Left renal pelvis (tissue), 4 donors: ENCODE measurements around the gene PCDHA13. TPM values are rescaled to one million over a fixed set of nuclear protein-coding genes. Genes with fewer than 3 reads are reported as not detected.
"Not testable (repeated sequence)": the region's sequence is repeated elsewhere in the genome, so short reads cannot be mapped to it uniquely, and the experiment has no call there.

Source experiments
- DNase-seq, 4 donors: peaks; one replicate each; pipeline ENCODE4 v3.0.0-alpha.2; 2013; ENCODE audit warnings: low read depth in 4 of 4, low spot score in 3 of 4
- polyA plus RNA-seq, 4 donors: library from polyadenylated mRNA; unstranded; fragments of 120-200 nt; gene quantifications; one replicate each; pipeline ENCODE4 v1.2.1, GENCODE V29; 2013; ENCODE audit not compliant: insufficient read length in 4 of 4

Gene PCDHA13, protein sequence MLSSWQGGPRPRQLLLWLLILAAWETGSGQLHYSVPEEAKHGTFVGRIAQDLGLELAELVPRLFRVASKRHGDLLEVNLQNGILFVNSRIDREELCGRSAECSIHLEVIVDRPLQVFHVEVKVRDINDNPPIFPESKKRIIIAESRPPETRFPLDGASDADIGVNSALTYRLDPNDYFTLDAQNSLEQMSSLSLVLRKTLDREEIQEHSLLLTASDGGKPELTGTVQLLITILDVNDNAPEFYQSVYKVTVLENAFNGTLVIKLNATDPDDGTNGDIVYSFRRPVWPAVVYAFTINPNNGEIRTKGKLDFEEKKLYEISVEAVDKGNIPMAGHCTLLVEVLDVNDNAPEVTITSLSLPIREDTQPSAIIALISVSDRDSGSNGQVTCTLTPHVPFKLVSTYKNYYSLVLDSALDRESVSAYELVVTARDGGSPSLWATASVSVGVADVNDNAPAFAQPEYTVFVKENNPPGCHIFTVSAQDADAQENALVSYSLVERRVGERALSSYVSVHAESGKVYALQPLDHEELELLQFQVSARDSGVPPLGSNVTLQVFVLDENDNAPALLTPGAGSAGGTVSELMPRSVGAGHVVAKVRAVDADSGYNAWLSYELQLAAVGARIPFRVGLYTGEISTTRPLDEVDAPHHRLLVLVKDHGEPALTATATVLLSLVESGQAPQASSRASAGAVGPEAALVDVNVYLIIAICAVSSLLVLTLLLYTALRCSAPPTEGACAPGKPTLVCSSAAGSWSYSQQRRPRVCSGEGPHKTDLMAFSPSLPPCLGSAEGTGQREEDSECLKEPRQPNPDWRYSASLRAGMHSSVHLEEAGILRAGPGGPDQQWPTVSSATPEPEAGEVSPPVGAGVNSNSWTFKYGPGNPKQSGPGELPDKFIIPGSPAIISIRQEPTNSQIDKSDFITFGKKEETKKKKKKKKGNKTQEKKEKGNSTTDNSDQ
- polyA plus RNA-seq, result under 1 TPM in 3 of 4 donors, not detected in 1; 0.07 to 0.33 (median 0.09) TPM

DNA sequence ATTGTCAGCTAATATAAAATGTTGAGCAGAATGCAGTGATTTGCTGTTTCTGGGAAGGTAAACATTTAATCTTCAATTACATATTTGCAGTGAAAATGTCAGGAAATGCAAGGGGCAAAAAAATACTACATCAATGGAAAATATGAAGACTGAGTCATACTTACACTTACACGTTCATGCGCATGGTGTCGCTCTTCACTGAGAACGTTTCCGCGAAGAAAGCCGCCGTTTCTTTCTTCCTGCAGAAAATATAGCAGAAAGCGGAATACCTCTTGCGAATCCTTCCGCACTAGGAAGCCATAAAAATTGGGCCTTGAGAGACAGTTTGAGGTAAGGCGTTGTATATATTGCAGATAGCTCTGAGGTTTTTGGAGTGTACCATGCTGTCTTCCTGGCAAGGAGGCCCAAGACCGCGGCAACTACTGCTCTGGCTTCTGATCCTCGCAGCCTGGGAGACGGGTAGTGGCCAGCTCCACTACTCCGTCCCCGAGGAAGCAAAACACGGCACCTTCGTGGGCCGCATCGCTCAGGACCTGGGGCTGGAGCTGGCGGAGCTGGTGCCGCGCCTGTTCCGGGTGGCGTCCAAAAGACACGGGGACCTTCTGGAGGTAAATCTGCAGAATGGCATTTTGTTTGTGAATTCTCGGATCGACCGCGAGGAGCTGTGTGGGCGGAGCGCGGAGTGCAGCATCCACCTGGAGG lies at the start of gene PCDHA13:
PCDHA13 (plus strand) TSS at position 236 of the 702 bp plus-strand sequence; CDS start at position 381, 145 bp downstream.
- DNase-seq, result no peak

DNA sequence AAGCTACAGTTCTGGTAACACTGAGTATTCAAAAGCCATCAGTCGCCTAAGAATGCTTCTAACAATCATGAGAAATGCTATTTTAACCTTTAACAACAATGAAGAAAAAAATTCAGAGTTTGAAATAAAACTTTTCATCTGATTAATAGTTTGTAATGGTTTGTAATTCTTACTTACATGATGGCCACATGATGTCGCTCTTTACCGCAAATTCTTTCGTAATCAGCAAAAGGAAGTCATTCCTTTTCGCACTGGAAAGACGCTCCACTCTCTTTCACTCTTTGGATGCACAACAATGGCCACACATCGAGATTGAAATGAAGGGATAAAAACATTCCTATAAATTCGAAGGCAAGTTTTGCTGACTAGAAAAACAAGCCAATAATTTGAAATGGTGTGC lies 47.9 kb upstream of the PCDHA13 start, which contains the start of gene PCDHA7:
PCDHA7 (plus strand) TSS at position 277 of the 400 bp plus-strand sequence; CDS start at position 392, 115 bp downstream.
- DNase-seq, result no peak

DNA sequence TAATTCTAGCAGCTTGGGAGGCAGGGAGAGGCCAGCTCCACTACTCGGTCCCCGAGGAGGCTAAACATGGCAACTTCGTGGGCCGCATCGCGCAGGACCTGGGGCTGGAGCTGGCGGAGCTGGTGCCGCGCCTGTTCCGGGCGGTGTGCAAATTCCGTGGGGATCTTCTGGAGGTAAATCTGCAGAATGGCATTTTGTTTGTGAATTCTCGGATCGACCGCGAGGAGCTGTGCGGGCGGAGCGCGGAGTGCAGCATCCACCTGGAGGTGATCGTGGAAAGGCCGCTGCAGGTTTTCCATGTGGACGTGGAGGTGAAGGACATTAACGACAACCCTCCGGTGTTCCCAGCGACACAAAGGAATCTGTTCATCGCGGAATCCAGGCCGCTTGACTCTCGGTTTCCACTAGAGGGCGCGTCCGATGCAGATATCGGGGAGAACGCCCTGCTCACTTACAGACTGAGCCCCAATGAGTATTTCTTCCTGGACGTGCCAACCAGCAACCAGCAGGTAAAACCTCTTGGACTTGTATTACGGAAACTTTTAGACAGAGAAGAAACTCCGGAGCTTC lies 47.4 kb upstream of the PCDHA13 start:
- DNase-seq, result not testable (repeated sequence)

DNA sequence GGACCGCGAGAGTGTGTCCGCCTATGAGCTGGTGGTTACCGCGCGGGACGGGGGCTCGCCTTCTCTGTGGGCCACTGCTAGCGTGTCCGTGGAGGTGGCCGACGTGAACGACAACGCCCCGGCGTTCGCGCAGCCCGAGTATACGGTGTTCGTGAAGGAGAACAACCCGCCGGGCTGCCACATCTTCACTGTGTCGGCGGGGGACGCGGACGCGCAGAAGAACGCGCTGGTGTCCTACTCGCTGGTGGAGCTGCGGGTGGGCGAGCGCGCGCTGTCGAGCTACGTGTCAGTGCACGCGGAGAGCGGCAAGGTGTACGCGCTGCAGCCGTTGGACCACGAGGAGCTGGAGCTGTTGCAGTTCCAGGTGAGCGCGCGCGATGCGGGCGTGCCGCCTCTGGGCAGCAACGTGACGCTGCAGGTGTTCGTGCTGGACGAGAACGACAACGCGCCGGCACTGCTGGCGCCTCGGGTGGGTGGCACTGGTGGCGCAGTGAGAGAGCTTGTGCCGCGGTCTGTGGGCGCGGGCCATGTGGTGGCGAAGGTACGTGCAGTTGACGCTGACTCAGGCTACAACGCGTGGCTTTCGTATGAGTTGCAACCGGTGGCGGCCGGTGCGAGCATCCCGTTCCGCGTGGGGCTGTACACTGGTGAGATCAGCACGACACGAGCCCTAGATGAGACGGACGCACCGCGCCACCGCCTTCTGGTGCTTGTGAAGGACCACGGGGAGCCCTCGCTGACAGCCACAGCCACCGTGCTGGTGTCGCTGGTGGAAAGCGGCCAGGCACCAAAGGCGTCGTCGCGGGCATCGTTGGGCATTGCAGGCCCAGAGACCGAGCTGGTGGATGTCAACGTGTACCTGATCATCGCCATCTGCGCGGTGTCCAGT lies 46.1 kb upstream of the PCDHA13 start:
- DNase-seq, result no peak

DNA sequence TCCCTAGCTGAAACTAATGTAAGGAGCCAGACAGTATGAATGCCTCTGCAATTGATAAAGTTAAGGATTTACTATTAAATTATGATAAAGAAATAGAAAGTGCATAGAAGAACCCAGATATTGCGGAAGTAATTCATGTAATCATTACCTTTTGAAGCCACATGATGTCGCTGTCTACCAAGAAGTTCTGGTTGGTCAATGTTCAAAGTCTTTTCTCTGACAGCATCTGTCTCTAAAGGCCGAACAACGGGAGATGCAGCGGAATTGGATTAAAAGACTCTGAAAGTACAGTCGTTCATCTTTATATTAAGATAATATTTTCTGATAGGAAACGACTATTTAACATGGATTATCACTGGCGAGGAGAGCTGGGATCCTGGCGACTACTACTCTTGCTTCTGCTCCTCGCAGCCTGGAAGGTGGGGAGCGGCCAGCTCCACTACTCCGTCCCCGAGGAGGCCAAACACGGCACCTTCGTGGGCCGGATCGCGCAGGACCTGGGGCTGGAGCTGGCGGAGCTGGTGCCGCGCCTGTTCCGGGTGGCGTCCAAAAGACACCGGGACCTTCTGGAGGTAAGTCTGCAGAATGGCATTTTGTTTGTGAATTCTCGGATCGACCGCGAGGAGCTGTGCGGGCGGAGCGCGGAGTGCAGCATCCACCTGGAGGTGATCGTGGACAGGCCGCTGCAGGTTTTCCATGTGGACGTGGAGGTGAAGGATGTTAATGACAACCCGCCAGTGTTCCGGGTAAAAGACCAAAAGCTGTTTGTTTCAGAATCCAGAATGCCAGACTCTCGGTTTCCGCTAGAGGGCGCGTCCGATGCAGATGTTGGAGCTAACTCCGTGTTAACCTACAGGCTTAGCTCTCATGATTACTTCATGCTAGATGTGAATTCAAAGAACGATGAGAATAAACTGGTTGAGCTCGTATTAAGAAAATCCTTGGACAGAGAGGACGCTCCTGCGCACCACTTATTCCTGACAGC lies 40.7 kb upstream of the PCDHA13 start, which contains the start of gene PCDHA8:
PCDHA8 (plus strand) TSS at position 210 of the 985 bp plus-strand sequence; CDS start at position 345, 135 bp downstream.
- no peak for DNase-seq

DNA sequence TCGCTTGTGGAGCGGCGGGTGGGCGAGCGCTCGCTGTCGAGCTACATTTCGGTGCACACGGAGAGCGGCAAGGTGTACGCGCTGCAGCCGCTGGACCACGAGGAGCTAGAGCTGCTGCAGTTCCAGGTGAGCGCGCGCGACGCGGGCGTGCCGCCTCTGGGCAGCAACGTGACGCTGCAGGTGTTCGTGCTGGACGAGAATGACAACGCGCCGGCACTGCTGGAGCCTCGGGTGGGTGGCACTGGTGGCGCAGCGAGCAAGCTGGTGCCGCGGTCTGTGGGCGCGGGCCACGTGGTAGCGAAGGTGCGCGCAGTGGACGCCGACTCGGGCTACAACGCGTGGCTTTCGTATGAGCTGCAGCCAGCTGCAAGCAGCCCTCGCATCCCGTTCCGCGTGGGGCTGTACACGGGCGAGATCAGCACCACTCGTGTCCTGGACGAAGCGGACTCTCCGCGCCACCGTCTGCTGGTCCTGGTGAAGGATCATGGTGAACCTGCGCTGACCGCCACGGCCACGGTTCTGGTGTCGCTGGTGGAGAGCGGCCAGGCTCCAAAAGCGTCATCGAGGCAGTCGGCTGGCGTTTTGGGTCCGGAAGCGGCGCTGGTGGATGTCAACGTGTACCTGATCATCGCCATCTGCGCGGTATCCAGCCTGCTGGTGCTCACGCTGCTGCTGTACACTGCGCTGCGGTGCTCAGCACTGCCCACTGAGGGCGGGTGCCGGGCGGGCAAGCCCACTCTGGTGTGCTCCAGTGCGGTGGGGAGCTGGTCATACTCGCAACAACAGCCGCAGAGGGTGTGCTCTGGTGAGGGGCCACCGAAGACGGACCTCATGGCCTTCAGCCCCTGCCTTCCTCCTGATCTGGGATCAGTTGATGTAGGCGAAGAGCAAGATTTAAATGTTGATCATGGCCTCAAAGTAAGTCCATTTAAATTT lies 38.9 kb upstream of the PCDHA13 start:
- no peak for DNase-seq

DNA sequence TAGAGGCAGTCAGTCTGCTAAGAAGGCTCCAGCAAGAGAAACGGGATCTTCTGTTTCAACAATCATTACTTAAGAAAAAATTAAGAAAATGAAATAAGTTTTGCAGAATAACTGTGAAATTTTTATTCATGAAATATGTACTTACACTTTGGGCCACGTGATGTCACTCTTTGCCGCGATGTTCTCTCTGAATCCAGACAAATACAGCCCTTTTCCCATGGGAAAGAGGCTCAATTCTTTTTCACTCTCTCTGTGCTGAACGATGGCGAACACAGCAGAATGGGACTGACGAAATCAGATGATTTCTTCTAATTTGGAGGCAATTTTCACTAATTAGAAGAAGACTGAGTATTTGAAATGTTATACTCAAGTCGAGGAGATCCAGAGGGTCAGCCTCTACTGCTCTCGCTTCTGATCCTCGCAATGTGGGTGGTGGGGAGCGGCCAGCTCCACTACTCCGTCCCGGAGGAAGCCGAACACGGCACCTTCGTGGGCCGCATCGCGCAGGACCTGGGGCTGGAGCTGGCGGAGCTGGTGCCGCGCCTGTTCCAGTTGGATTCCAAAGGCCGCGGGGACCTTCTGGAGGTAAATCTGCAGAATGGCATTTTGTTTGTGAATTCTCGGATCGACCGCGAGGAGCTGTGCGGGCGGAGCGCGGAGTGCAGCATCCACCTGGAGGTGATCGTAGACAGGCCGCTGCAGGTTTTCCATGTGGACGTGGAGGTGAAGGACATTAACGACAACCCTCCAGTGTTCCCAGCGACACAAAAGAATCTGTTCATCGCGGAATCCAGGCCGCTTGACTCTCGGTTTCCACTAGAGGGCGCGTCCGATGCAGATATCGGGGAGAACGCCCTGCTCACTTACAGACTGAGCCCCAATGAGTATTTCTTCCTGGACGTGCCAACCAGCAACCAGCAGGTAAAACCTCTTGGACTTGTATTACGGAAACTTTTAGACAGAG lies 33.5 kb upstream of the PCDHA13 start, which contains the start of gene PCDHA9:
PCDHA9 (plus strand) TSS at position 244 of the 964 bp plus-strand sequence; CDS start at position 358, 114 bp downstream.
- DNase-seq, result not testable (repeated sequence)

DNA sequence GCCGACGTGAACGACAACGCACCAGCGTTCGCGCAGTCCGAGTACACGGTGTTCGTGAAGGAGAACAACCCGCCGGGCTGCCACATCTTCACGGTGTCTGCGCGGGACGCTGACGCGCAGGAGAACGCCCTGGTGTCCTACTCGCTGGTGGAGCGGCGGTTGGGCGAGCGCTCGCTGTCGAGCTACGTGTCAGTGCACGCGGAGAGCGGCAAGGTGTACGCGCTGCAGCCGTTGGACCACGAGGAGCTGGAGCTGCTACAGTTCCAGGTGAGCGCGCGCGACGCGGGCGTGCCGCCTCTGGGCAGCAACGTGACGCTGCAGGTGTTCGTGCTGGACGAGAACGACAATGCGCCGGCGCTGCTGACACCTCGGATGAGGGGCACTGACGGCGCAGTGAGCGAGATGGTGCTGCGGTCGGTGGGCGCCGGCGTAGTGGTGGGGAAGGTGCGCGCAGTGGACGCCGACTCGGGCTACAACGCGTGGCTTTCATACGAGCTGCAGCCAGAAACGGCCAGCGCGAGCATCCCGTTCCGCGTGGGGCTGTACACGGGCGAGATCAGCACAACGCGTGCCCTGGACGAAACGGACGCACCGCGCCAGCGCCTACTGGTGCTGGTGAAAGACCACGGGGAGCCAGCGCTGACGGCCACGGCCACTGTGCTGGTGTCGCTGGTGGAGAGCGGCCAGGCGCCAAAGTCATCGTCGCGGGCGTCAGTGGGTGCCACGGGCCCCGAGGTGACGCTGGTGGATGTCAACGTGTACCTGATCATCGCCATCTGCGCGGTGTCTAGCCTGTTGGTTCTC lies 31.9 kb upstream of the PCDHA13 start:
- DNase-seq, result not testable (repeated sequence)

DNA sequence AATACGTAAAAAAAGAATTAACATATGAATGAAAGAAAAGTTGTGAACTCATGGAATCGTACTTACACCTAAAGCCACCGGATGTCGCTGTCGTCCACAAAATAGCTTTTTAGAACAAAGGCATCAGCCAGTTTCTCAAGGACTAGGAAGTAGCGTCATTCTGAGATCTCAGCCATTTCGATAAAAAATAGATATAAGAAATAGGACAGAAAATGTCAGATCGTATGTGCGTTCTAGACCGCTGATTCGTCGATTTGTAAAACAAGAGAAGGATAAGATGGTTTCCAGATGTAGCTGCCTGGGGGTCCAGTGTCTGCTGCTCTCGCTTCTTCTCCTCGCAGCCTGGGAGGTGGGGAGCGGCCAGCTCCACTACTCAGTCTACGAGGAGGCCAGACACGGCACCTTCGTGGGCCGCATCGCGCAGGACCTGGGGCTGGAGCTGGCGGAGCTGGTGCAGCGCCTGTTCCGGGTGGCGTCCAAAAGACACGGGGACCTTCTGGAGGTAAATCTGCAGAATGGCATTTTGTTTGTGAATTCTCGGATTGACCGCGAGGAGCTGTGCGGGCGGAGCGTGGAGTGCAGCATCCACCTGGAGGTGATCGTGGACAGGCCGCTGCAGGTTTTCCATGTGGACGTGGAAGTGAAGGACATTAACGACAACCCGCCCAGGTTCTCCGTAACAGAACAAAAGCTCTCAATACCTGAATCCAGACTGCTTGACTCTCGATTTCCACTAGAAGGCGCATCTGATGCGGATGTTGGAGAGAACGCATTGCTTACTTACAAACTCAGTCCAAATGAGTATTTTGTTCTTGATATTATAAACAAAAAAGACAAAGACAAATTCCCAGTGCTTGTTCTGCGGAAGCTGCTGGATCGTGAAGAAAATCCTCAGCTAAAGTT lies 25.9 kb upstream of the PCDHA13 start, which contains the start of gene PCDHA10:
PCDHA10 (plus strand) TSS at position 126 of the 903 bp plus-strand sequence; CDS start at position 278, 152 bp downstream.
- DNase-seq, result no peak

DNA sequence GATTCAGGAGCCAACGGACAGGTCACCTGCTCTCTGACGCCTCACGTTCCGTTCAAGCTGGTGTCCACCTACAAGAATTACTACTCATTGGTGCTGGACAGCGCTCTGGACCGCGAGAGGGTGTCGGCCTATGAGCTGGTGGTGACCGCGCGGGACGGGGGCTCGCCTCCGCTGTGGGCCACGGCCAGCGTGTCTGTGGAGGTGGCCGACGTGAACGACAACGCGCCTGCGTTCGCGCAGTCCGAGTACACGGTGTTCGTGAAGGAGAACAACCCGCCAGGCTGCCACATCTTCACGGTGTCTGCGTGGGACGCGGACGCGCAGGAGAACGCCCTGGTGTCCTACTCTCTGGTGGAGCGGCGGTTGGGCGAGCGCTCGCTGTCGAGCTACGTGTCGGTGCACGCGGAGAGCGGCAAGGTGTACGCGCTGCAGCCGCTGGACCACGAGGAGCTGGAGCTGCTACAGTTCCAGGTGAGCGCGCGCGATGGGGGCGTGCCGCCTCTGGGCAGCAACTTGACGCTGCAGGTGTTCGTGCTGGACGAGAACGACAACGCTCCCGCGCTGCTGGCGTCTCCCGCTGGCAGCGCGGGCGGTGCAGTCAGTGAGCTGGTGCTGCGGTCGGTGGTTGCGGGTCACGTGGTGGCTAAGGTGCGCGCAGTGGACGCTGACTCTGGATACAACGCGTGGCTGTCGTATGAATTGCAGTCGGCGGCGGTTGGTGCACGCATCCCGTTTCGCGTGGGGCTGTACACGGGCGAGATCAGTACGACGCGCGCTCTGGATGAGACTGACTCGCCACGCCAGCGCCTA lies 24.5 kb upstream of the PCDHA13 start:
- DNase-seq, result no peak

DNA sequence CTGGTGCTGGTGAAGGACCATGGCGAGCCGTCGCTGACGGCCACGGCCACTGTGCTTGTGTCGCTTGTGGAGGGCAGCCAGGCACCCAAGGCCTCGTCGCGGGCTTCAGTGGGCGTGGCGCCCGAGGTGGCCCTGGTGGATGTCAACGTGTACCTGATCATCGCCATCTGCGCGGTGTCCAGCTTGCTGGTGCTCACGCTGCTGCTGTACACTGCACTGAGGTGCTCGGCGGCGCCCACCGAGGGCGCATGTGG lies 24.0 kb upstream of the PCDHA13 start:
- no peak for DNase-seq

DNA sequence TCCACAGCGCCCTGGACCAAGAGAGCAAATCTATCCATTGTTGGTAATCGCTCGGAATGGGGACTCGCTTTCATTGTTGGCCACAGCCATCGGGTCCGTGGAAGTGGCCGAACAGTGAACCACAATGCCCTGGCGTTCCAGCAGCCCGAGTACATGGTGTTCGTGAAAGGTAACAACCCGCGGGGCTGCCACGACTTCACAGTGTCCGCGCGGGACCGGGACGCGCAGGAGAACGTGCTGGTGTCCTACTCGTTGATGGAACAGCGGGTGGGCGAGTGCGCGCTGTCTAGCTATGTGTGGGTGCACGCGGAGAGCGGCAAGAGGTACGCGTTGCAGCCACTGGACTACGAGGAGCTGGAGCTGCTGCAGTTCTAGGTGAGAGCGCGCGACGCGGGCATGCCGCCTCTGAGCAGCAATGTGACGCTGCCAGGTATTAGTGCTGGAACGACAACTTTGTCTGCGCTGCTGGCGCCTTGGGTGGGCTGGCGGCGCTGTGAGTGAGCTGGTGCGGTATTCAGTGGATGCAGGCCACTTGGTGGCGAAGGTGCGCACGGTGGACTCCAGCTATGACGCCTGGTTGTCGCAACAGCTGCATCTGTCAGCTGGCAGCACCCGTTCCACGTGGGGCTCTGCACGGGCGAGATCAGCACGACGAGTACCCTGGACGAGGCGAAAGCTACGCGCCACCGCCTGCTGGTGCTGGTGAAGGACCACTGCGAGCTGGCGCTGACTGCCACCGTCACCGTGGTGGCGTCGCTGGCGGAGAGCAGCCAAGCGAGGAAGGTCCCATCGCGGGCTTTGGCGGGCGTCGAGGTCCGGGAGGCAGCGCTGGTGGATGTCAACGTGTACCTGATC lies 19.3 kb upstream of the PCDHA13 start:
- DNase-seq, result no peak
